Measurements from ENCODE around the gene HIVEP1. TPM values are rescaled to one million over a fixed set of nuclear protein-coding genes. Genes with fewer than 3 reads are reported as not detected.

HIVEP1 gene
- polyA plus RNA-seq, 1 of the 3 experiments (the other 2 are of a cell fraction) = 7.7 TPM

- DNase-seq = no peak
Measured at GRCh38 chr6:12165722-12166280, 153.7 kb downstream of the HIVEP1 start.

More at GRCh38 chr6:12165722-12166280, 153.7 kb downstream of the HIVEP1 start:
- H3K4me2 ChIP-seq = no peak overlapping the region
- H3K27ac ChIP-seq (ENCODE audit: low read depth in 2 of 2, low read length in 1 of 2) = no peak overlapping the region
- H3K36me3 ChIP-seq (replicated peaks in 1 of 2; ENCODE audit: control insufficient read depth in 1 of 2, insufficient read depth in 2 of 2, low read length in 1 of 2) = peaks cover 22 to 33% of the 10 kb centered on the region in 2 experiments
- H3K4me3 ChIP-seq (ENCODE audit: low read depth in 2 of 2, low read length in 1 of 2) = no peak overlapping the region
- no peaks in the 10 kb centered on the region; a peak in 1 of 4 replicates for H3K4me1 ChIP-seq (ENCODE audit: control insufficient read depth in 1 of 2, insufficient read depth in 2 of 2, low read depth in 1 of 2, low read length in 1 of 2)
- CTCF ChIA-PET = interaction anchor here (1.1 to 1.4 kb wide), 2 partner anchors 9 to 439 kb away, joined by 3 read pairs; no protein-coding TSS in a partner anchor
- H3F3A ChIP-seq (replicated peaks; ENCODE audit: insufficient read depth) = peaks cover 5% of the 10 kb centered on the region
- H3K9ac ChIP-seq = no peak overlapping the region
- no peaks in the 10 kb centered on the region for H3K9me3 ChIP-seq
- no peaks in the 10 kb centered on the region for H3K79me2 ChIP-seq (ENCODE audit: insufficient read depth)
- H3K27me3 ChIP-seq (ENCODE audit: insufficient read depth) = no peaks in the 10 kb centered on the region
- TF ChIP-seq TCF12 (IDR thresholded peaks at IDR 0.05) (no peak), ZBTB33 (IDR thresholded peaks at IDR 0.05; ENCODE audit: borderline replicate concordance, low read depth) (no peak), GABPA (IDR thresholded peaks at IDR 0.05; ENCODE audit: low read depth) (no peak), TEAD4 (IDR thresholded peaks at IDR 0.05; ENCODE audit: borderline replicate concordance, insufficient read depth) (no peak), RCOR1 (IDR thresholded peaks at IDR 0.05; ENCODE audit: low read length) (no peak), POLR2AphosphoS5 (IDR thresholded peaks at IDR 0.05; ENCODE audit: low read depth, low read length) (no peak), MEF2A (IDR thresholded peaks at IDR 0.05; ENCODE audit: borderline replicate concordance, low read depth) (no peak), TAF1 (IDR thresholded peaks at IDR 0.05; ENCODE audit: borderline replicate concordance, low read depth, low read length) (no peak), NRF1 (IDR thresholded peaks at IDR 0.05; ENCODE audit: low read depth, low read length) (no peak), RXRA (IDR thresholded peaks at IDR 0.05; ENCODE audit: borderline replicate concordance, low read depth) (no peak), RAD21 (IDR thresholded peaks at IDR 0.05; ENCODE audit: low read length) (no peak), ELF1 (IDR thresholded peaks at IDR 0.05) (no peak), CTCF (IDR thresholded peaks at IDR 0.05) (no peak), SMC3 (IDR thresholded peaks at IDR 0.05; ENCODE audit: low read depth, low read length) (no peak), FOXJ3 (CRISPR knock-in tag; IDR thresholded peaks at IDR 0.05) (no peak)
- TF ChIP-seq, protein P1, sequence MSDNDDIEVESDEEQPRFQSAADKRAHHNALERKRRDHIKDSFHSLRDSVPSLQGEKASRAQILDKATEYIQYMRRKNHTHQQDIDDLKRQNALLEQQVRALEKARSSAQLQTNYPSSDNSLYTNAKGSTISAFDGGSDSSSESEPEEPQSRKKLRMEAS (IDR thresholded peaks at IDR 0.05; ENCODE audit: low read depth) = no peak
- TF ChIP-seq, protein P2, sequence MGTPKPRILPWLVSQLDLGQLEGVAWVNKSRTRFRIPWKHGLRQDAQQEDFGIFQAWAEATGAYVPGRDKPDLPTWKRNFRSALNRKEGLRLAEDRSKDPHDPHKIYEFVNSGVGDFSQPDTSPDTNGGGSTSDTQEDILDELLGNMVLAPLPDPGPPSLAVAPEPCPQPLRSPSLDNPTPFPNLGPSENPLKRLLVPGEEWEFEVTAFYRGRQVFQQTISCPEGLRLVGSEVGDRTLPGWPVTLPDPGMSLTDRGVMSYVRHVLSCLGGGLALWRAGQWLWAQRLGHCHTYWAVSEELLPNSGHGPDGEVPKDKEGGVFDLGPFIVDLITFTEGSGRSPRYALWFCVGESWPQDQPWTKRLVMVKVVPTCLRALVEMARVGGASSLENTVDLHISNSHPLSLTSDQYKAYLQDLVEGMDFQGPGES (IDR thresholded peaks at IDR 0.05; ENCODE audit: low read depth, low read length) = no peak
- H4K20me1 ChIP-seq (ENCODE audit: insufficient read depth) = no peaks in the 10 kb centered on the region
- H2AFZ ChIP-seq (ENCODE audit: low read depth) = no peak overlapping the region
- WGBS (ENCODE audit: low lambda C conversion rate) = 97% methylated on average over 5 of the region's 5 CpGs
- POLR2A ChIA-PET = no interaction called here
- H3K9me2 ChIP-seq = no peaks in the 10 kb centered on the region

Data from SK-N-SH (cell line).